Measurements from ENCODE around the gene RASSF5. TPM values are rescaled to one million over a fixed set of nuclear protein-coding genes. Genes with fewer than 3 reads are reported as not detected.
A peak's percentile ranks its signal among the peaks of the same experiment; 100 is the strongest.

The RASSF5 gene
- total and polyA plus RNA-seq, 9 of the 15 experiments (the other 6 are each of a cell fraction or from before 2014, with no cell fraction given) = 6.1 to 41.0 (median 25.2) TPM

GRCh38 chr1:206466840-206467649 lies 40.3 kb upstream of the RASSF5 start (continued):
- TF ChIP-seq, protein P1, sequence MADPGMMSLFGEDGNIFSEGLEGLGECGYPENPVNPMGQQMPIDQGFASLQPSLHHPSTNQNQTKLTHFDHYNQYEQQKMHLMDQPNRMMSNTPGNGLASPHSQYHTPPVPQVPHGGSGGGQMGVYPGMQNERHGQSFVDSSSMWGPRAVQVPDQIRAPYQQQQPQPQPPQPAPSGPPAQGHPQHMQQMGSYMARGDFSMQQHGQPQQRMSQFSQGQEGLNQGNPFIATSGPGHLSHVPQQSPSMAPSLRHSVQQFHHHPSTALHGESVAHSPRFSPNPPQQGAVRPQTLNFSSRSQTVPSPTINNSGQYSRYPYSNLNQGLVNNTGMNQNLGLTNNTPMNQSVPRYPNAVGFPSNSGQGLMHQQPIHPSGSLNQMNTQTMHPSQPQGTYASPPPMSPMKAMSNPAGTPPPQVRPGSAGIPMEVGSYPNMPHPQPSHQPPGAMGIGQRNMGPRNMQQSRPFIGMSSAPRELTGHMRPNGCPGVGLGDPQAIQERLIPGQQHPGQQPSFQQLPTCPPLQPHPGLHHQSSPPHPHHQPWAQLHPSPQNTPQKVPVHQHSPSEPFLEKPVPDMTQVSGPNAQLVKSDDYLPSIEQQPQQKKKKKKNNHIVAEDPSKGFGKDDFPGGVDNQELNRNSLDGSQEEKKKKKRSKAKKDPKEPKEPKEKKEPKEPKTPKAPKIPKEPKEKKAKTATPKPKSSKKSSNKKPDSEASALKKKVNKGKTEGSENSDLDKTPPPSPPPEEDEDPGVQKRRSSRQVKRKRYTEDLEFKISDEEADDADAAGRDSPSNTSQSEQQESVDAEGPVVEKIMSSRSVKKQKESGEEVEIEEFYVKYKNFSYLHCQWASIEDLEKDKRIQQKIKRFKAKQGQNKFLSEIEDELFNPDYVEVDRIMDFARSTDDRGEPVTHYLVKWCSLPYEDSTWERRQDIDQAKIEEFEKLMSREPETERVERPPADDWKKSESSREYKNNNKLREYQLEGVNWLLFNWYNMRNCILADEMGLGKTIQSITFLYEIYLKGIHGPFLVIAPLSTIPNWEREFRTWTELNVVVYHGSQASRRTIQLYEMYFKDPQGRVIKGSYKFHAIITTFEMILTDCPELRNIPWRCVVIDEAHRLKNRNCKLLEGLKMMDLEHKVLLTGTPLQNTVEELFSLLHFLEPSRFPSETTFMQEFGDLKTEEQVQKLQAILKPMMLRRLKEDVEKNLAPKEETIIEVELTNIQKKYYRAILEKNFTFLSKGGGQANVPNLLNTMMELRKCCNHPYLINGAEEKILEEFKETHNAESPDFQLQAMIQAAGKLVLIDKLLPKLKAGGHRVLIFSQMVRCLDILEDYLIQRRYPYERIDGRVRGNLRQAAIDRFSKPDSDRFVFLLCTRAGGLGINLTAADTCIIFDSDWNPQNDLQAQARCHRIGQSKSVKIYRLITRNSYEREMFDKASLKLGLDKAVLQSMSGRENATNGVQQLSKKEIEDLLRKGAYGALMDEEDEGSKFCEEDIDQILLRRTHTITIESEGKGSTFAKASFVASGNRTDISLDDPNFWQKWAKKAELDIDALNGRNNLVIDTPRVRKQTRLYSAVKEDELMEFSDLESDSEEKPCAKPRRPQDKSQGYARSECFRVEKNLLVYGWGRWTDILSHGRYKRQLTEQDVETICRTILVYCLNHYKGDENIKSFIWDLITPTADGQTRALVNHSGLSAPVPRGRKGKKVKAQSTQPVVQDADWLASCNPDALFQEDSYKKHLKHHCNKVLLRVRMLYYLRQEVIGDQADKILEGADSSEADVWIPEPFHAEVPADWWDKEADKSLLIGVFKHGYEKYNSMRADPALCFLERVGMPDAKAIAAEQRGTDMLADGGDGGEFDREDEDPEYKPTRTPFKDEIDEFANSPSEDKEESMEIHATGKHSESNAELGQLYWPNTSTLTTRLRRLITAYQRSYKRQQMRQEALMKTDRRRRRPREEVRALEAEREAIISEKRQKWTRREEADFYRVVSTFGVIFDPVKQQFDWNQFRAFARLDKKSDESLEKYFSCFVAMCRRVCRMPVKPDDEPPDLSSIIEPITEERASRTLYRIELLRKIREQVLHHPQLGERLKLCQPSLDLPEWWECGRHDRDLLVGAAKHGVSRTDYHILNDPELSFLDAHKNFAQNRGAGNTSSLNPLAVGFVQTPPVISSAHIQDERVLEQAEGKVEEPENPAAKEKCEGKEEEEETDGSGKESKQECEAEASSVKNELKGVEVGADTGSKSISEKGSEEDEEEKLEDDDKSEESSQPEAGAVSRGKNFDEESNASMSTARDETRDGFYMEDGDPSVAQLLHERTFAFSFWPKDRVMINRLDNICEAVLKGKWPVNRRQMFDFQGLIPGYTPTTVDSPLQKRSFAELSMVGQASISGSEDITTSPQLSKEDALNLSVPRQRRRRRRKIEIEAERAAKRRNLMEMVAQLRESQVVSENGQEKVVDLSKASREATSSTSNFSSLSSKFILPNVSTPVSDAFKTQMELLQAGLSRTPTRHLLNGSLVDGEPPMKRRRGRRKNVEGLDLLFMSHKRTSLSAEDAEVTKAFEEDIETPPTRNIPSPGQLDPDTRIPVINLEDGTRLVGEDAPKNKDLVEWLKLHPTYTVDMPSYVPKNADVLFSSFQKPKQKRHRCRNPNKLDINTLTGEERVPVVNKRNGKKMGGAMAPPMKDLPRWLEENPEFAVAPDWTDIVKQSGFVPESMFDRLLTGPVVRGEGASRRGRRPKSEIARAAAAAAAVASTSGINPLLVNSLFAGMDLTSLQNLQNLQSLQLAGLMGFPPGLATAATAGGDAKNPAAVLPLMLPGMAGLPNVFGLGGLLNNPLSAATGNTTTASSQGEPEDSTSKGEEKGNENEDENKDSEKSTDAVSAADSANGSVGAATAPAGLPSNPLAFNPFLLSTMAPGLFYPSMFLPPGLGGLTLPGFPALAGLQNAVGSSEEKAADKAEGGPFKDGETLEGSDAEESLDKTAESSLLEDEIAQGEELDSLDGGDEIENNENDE (IDR thresholded peaks at IDR 0.05; ENCODE audit: low read depth, low read length) = no peak
- 0 out of 2 replicates have a peak, but pooled peaks have one; percentile 26 for TF ChIP-seq ZBTB17 (CRISPR knock-in tag; IDR thresholded peaks at IDR 0.05)
- TF ChIP-seq HDAC1 (IDR thresholded peaks at IDR 0.05) = peak in 1 of 2 experiments; percentile 37; a peak in 1 of 4 replicates
- TF ChIP-seq ZNF12 (CRISPR knock-in tag; IDR thresholded peaks at IDR 0.05) = 0 out of 2 replicates have a peak, but pooled peaks have one; percentile 3
- TF ChIP-seq FOXJ2 (tag; IDR thresholded peaks at IDR 0.05) = no peak
- peak; percentile 38; the same call in 1 of the 2 replicates for TF ChIP-seq DPF2 (IDR thresholded peaks at IDR 0.05)
- peak; percentile 34; the same call in 1 of the 2 replicates for TF ChIP-seq BHLHE40 (IDR thresholded peaks at IDR 0.05; ENCODE audit: low read length)
- TF ChIP-seq ZNF184 (CRISPR knock-in tag; IDR thresholded peaks at IDR 0.05) = no peak
- no peak for TF ChIP-seq ILK (tag; IDR thresholded peaks at IDR 0.05; ENCODE audit: borderline replicate concordance, low read depth)
- no peak for TF ChIP-seq FOXK1 (CRISPR knock-in tag; IDR thresholded peaks at IDR 0.05; ENCODE audit: borderline replicate concordance)
- TF ChIP-seq CBFA2T2 (conservative IDR thresholded peaks at IDR 0.05) = peak; percentile 47; the same call in 1 of the 2 replicates
- no peak for TF ChIP-seq RAD21 (CRISPR knock-in tag; conservative IDR thresholded peaks at IDR 0.05 in 1 of 2, IDR thresholded peaks at IDR 0.05 in 1 of 2)

Measured in K562 (cell line).